ENCODE results near the gene BMAL2.

GRCh38 chr12:27366621-27367020 is 34.0 kb downstream of the BMAL2 start:
- TF ChIP-seq POLR2AphosphoS5 (IDR thresholded peaks at IDR 0.05; ENCODE audit: low read depth, low read length): no peak
- TF ChIP-seq TAF1 (IDR thresholded peaks at IDR 0.05; ENCODE audit: low read depth, low read length): no peak
- TF ChIP-seq POU2F2 (IDR thresholded peaks at IDR 0.05; ENCODE audit: low read depth, low read length): no peak
- TF ChIP-seq SPI1 (IDR thresholded peaks at IDR 0.05; ENCODE audit: low read depth, low read length): no peak
